ENCODE data around the gene ARHGAP15.

Gene ARHGAP15

GRCh38 chr2:143171817-143172216 lies 42.6 kb downstream of the ARHGAP15 start:
- DNase-seq (ENCODE audit: low spot score) = peak; percentile 15

GRCh38 chr2:143175438-143175837 lies 46.2 kb downstream of the ARHGAP15 start:
- no peak for DNase-seq (ENCODE audit: low spot score)

DNA sequence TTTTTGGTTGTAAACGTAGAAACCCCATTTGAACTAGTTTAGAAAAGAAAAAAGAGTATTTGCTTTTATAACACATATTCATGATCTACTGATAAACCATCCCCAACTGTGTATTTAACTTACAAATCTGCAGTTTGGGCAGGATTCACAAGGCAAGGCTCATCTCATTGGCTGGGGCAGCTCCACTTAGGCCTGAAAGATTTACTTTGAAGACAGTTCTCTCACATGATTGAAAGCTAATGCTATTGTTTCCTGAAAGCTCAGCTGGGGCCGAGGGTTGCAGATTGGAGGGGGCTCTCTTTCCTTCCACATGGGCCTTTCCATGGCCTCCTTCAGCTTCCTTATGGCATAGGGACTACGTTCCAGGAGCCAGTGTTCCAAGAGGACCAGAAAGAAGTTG lies 47.4 kb downstream of the ARHGAP15 start:
- no peak for DNase-seq (ENCODE audit: low spot score)

GRCh38 chr2:143177096-143177786 lies 48.0 kb downstream of the ARHGAP15 start:
- DNase-seq (ENCODE audit: low spot score) = peak; percentile 1

DNA sequence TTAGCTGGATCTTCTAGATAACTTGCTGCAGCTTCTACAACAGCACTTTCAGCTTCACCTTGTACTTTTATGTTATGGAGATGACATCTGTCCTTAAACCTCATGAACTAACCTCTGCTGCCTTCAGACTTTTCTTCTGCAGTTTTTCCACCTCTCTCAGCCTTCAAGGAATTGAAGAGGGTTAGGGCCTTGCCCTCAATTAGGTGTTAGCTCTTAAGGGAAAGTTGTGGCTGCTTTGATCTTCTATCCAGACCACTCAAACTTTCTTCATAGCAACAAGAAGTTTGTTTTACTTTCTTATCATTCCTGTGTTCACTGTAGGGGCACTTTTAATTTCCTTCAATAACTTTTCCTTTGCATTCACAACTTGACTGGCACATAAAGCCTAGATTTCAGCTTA lies 52.3 kb downstream of the ARHGAP15 start:
- DNase-seq (ENCODE audit: low spot score) = no peak

DNA sequence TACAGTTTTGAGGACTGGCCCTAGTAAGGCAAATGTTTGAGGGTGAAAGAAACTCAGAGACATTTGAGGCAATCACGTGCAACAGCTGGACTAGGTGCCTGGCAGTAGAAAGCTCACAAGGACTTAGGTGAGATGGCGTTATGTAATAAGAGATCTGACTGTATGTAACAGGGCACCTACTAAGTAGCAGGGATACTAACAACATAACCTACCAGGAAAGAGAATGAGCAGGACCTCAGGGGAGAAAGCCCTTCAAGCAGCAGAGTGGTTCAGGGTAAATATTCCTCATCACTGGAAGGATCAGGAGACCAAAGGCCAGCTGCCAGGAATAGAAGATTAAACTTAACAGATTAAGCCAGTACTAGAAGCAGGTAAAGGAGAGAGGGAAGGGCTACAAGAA lies 53.4 kb downstream of the ARHGAP15 start:
- DNase-seq (ENCODE audit: low spot score) = no peak

DNA sequence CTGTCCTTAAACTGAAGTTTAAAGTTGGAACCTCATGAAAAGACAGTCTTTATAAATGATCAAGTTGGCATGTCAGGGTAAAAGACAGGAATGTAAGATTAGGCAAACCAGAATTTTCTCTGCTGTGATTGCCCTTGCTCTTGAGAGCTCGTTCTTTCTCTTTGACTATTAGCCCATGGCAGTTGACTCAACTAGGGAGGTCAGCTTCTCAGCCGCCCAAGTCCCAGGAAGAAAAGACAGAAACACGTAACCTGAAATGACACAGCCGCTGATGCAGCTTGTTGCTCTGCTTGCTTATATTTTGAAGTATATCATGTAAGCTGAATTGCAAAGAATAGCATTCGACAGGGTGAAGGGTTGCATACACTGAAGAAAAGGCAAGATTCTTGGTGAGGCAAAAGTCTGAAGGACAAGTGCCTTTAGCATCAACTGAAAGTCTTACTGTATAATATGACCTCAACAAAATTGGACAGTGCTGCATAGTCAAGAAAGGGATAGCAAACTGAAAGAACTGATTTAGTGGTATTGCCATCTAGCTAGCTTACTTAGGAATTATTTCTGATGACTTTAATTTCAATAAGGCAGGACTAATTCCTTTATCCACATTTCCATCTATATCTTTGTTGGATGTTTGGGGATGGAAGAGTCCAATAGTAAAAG lies 54.7 kb downstream of the ARHGAP15 start:
- no peak for DNase-seq (ENCODE audit: low spot score)

DNA sequence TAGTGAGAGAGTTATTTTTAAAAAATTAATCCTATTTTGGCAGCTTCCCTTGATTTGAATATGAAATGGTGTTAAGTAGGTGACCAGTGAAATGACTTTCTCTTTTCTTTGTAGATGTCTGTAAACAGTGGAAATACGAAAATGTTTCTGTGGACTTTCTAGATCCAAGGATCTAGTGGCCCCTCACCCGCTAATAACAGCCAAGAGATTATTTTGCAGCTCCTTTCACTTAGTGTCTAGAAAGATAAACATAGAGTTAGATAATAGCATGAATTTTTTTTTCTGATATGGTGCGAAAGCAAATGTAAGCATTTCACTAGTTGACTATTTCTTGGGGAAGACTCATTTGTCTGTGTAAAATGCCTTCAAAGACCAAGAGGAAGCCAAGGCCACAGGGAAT lies 57.7 kb downstream of the ARHGAP15 start:
- no peak for DNase-seq (ENCODE audit: low spot score)

GRCh38 chr2:143190431-143190830 lies 61.2 kb downstream of the ARHGAP15 start:
- DNase-seq (ENCODE audit: low spot score) = peak; percentile 16

- no peak for DNase-seq (ENCODE audit: low spot score)
These were observed 62.9 kb downstream of the ARHGAP15 start for GRCh38 chr2:143192106-143192505.

GRCh38 chr2:143192716-143193115 lies 63.5 kb downstream of the ARHGAP15 start:
- no peak for DNase-seq (ENCODE audit: low spot score)

- no peak for DNase-seq (ENCODE audit: low spot score)
These were observed 63.9 kb downstream of the ARHGAP15 start for GRCh38 chr2:143193121-143193520.

DNA sequence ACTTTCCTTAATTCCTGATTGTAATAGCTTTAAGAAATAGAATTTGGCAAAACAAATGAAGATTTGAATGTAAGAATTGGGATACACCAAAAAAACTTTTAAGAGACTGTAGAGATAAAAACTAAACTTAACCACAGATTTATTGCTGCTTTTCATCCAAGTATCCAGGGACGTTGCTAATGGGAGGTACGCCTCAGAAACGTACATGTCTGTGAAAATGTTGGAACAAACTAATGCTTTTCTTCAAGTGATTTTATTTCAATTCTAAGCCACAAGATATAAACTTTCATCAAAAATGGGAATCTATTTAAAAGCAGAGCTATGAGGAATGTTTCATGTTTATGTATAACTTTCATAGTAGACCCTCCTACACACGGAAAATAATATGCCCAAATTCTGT lies 66.3 kb downstream of the ARHGAP15 start:
- no peak for DNase-seq (ENCODE audit: low spot score)

DNA sequence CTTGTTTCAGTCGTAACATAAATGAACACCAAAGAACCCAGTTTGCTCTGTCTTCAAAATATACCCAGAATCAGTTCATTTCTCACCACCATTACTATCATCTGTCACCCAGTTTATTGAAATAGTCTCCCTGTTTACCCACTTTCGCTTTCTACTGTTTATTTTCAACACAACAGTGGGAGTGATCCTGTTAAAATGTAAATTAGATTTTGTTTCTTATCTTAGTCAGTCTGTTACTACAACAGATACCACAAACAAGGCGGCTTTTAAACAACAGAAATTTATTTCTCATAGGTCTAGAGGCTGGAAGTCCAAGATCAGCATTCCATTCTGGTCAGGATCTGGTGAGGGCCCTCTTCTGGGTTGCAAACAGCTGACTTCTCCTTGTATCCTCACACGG lies 74.8 kb downstream of the ARHGAP15 start:
- no peak for DNase-seq (ENCODE audit: low spot score)

DNA sequence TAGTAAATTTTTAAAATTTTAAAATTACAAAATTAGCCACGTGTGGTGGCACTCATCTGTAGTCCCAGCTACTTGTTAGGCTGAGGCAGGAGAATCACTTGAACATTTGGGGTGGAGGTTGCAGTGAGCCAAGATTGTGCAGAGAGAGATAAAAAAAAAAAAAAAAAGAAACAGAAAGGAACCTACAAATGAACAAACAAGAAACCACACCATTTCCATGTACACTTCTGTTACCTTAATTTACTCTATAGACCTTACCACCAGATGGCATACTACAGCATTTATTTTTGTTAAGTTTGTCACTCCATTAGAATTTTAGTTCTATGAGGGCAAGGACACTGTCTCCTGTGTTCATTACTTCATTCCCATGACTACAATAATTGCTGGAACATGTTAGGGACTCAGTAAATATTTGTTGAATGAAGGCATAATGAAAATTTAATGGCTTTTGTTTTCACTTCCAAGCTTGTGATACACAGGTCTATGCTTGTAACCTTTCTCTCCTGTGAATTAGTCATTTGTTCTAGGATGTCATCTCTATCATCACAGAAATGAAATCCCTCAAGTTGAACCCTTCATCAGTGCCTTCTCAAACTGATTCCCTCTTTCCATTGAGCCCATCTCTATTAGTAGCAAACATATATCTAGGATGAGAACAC lies 76.0 kb downstream of the ARHGAP15 start:
- peak; percentile 15 for DNase-seq (ENCODE audit: low spot score)

DNA sequence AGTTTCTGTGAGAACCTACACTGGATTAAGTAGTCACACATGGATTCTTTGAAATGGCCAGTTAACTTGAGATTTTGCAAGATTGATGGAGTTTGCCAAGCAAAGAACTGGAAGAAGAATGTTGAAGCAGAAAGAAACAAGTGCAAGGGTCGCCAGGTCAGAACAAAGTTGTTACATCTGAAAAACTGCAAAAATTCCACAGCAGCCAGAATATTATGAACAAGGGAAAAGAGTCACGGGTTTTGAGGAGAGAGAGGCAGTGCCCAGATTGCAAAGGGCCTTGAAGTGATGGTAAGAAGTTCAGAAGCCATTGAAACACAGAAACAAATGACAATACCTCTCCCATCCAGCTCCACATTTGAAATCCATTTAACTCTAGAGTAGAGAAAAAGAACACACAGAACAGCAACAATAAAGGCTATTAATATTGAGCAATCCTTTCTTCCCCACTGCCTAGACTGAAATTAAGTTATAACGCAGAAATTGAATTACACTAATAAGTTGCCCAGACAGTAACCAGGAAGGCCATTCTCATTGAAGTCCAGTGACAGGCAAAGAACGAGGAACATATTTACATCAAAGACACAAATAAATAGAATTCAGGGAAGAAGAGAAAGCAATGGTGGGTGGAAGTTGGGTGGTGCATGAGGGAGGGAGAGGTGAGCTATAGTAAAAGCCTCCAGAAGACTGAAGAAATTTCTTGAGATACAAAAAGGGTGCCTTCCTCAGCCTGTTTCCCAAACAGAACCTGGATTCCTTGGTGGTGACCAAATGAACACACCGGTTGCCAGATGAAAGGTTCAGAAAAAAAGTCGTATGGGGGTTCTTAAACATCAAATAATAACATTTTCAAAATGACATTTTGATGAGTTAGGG lies 80.6 kb downstream of the ARHGAP15 start:
- no peak for DNase-seq (ENCODE audit: low spot score)

DNA sequence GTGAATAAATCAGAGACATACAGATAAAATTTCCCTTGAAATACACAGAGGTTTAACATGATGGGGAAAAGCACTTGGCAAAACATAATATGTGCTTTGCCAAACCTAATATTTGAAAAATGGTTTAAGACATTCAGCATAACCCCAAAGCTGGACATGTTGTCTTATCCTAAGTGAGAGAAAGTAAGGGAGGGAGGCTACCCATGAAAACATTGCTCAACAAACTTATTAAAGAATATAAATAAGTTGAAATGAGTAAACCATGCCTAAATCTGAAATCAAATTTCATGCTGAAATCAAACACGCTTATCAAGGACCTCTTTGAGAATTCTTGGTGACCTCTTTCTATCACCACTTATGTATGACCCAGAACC lies 81.2 kb downstream of the ARHGAP15 start:
- no peak for DNase-seq (ENCODE audit: low spot score)

- no peak for DNase-seq (ENCODE audit: low spot score)
These were observed 88.4 kb downstream of the ARHGAP15 start for GRCh38 chr2:143217512-143218115.

GRCh38 chr2:143218621-143219020 lies 89.4 kb downstream of the ARHGAP15 start:
- DNase-seq (ENCODE audit: low spot score) = no peak

- DNase-seq (ENCODE audit: low spot score) = no peak
These were observed 90.0 kb downstream of the ARHGAP15 start for GRCh38 chr2:143219266-143219665.

DNA sequence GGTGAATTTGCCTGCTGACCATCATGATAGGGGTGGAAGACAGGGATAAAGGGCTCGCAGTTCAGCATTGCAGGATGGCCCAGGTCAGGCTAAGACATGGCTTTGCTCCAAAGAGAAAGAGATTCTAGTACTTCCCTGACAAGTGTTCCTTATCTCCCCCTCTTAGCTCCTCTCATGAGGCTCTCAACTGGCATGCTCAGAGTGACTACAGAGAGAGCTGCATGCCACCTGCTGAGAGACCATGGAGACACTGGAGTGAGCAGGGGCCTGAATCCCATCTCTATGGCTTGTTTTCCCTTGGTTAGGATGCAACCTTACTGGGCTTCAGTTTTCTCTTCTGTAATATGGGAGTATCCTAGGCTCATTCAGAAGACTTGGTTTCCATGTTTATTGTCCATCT lies 94.3 kb downstream of the ARHGAP15 start:
- no peak for DNase-seq (ENCODE audit: low spot score)

DNA sequence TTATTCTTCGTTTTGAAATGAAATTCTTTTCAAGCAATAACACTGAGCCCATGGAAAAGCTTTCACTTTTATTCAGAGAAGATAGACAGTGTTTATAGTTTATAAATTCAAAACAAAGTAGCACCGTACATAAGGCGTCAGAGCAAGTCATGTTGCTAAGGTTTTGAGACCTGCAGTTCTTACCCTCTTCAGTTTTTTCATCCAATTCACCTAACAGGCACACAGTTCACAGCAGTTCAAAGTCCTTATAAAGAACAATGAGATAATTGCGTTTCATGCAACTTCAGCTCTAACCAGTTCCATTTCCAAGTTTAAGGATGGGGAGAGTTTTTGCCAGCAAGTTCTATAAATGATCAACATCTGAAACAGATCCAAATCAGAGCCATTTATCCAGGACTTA lies 96.7 kb downstream of the ARHGAP15 start:
- no peak for DNase-seq (ENCODE audit: low spot score)

All from kidney tubule cell (primary cell).